PFSK-1 (cell line): Measurements from ENCODE around the gene TCEA2.

Experiments used
- FOXP2 ChIP-seq: optimal IDR thresholded peaks from 2 replicates; pipeline ENCODE3; 2011; ENCODE audit warnings: borderline replicate concordance, control low read depth, inconsistent platforms; ENCODE audit not compliant: insufficient read depth; ENCODE audit errors: extremely low read length, extremely low read depth
- POLR2AphosphoS5 ChIP-seq: IDR thresholded peaks from 2 replicates; pipeline ENCODE4 v1.6.1; 2012; ENCODE audit warnings: low read depth, mild to moderate bottlenecking, control low read depth, low read length, moderate library complexity
- SIN3A ChIP-seq: IDR thresholded peaks from 2 replicates; pipeline ENCODE4 v1.6.1; 2012; ENCODE audit warnings: mild to moderate bottlenecking, low read length, moderate library complexity, borderline replicate concordance; ENCODE audit not compliant: insufficient read depth
- TAF1 ChIP-seq: IDR thresholded peaks from 2 replicates; pipeline ENCODE4 v1.6.1; 2012; ENCODE audit warnings: low read length, control low read depth, borderline replicate concordance; ENCODE audit not compliant: insufficient read depth
- TF ChIP-seq, protein P1 (sequence below), 2 experiments: IDR thresholded peaks; 2 replicates each; pipeline versions ENCODE4 v1.6.1 to v1.8.0; 2011 to 2012; ENCODE audit warnings: low read depth in 2 of 2, low read length in 2 of 2, control low read depth in 1 of 2, inconsistent platforms in 1 of 2, mild to moderate bottlenecking in 1 of 2, moderate library complexity in 1 of 2; ENCODE audit not compliant: insufficient read depth in 1 of 2

The TCEA2 gene

DNA sequence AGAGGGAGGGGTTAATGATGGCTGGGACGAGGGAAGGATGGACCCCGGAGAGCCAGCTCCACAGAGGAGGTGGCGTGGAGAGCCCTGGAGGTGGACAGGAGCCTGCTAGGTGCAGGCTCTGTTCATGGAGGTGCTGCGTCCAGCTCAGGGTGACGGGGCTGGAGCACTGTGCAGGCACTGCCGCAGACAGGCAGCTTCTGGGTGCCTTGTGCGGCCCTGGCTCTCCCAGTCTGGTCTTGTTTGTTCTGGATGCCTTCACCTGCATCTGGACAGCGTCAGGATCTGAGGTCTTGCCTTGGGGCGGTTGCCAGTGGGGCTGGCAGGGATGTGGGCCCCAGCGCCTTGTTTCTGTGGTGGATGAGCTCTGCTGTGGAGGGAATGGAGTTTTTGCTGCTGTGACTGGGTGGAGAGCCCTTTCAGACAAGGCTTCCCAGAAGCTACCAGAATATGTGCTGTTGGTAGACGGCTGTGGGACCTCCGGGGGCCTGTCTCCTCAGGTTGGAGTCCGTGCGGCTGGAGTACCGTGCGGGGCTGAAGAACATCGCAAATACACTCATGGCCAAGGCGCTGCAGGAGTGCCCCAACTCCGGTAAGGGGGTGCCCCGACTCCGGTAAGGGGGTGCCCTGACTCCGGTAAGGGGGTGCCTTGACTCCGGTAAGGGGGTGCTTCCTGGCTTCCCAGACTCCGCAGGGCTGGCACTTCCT, 34.9 kb upstream of the TCEA2 start:
- TF ChIP-seq SIN3A (no peak), POLR2AphosphoS5 (no peak), TAF1 (no peak), FOXP2 (no peak)
- TF ChIP-seq, protein P1, sequence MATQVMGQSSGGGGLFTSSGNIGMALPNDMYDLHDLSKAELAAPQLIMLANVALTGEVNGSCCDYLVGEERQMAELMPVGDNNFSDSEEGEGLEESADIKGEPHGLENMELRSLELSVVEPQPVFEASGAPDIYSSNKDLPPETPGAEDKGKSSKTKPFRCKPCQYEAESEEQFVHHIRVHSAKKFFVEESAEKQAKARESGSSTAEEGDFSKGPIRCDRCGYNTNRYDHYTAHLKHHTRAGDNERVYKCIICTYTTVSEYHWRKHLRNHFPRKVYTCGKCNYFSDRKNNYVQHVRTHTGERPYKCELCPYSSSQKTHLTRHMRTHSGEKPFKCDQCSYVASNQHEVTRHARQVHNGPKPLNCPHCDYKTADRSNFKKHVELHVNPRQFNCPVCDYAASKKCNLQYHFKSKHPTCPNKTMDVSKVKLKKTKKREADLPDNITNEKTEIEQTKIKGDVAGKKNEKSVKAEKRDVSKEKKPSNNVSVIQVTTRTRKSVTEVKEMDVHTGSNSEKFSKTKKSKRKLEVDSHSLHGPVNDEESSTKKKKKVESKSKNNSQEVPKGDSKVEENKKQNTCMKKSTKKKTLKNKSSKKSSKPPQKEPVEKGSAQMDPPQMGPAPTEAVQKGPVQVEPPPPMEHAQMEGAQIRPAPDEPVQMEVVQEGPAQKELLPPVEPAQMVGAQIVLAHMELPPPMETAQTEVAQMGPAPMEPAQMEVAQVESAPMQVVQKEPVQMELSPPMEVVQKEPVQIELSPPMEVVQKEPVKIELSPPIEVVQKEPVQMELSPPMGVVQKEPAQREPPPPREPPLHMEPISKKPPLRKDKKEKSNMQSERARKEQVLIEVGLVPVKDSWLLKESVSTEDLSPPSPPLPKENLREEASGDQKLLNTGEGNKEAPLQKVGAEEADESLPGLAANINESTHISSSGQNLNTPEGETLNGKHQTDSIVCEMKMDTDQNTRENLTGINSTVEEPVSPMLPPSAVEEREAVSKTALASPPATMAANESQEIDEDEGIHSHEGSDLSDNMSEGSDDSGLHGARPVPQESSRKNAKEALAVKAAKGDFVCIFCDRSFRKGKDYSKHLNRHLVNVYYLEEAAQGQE (IDR thresholded peaks at IDR 0.05; ENCODE audit: insufficient read depth in 1 of 2, low read depth in 2 of 2, low read length in 2 of 2) = no peak

DNA sequence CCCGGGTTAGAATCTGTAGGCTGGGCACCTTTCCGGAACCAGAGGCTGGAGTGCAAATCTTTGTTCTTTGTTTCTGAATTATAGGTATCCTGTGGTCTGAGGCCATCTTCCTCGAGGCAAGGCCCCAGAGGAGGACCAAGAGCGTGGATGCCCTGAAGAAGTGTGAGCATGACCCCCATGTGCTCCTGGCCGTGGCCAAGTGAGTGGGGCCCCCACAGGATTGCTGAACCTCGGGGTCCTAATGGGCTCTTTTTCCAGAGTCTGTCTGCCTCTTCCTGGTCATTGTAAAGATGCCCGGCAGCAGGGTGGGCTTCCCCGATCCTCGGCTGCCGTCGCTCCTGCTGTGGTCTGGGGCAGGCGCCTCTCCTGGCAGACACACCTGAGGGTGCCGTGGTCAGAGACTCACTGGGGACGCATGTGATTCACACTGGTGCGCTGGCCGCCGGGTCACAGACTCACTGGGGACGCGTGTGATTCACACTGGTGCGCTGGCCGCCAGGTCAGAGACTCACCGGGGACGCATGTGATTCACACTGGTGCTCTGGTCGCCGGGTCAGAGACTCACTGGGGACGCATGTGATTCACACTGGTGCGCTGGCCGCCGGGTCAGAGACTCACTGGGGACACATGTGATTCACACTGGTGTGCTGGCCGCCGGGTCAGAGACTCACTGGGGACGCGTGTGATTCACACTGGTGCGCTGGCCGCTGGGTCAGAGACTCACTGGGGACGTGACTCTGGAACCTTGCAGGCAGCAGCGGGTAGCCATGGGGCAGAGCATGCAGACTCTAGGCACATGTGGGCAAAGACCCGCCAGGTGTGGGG, 33.5 kb upstream of the TCEA2 start:
- no peak for TF ChIP-seq SIN3A
- TF ChIP-seq POLR2AphosphoS5 = no peak
- TF ChIP-seq FOXP2 = no peak
- TF ChIP-seq, protein P1 (IDR thresholded peaks at IDR 0.05; ENCODE audit: insufficient read depth in 1 of 2, low read depth in 2 of 2, low read length in 2 of 2) = no peak
- TF ChIP-seq TAF1 = no peak

DNA sequence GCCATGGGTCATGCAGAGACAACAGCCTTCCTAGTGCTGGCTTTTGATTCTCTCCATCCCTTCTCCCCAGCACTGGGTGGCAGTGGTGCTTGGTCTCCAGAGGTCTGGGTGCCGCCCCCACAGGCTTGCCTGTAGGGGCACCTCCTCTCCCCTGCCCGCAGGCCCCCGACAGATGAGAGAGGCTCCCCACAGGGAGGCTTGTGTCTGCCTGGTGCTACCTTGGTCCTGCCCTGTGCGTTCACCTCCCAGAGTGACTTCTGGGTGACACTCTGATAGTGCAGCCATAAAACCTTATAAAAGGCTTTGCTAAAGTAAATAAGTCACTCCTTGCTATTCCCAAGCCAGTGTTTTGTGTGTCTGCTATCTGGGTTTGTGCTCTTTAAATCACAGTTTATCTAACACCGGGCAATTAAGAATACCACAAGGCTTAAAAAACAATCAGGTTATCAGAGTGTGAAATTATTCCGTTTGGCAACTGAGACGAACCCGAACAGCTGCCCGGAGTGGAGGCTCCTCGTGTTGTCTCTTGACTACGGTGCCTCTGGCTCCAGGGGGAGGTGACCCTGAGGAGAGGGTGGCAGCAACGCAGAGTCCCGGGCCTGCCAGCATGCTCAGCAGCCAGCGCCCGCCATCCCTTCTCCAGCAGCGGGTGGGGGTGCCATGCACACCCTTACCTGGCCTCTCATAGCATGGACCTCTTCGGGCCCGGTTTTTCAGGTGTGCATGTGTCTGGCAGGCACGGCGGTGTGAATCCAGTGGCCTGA, 32.4 kb upstream of the TCEA2 start:
- TF ChIP-seq, protein P1 (IDR thresholded peaks at IDR 0.05; ENCODE audit: insufficient read depth in 1 of 2, low read depth in 2 of 2, low read length in 2 of 2) = no peak
- TF ChIP-seq TAF1 = no peak
- no peak for TF ChIP-seq POLR2AphosphoS5
- TF ChIP-seq SIN3A = no peak
- TF ChIP-seq FOXP2 = no peak

DNA sequence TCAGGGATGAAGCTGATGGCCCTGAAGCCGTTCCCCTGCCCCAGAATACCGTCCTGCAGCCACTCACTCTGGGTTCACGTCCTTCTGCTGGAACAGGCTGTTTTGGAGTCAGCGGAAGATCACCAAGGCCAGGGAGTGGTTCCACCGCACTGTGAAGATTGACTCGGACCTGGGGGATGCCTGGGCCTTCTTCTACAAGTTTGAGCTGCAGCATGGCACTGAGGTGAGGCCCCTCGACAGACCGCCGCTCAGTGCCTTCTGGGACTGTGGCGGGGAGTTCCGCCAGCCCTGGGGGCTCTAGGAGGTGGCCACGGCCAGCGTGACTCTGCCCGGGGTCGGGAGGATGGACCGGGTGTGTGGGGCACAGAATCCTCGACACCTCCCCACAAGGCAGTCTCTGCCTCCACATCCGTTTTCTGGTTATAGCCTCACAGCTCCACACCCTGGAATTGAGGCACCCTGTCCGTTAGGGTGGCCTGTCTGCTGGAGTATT, 31.1 kb upstream of the TCEA2 start:
- TF ChIP-seq, protein P1 (IDR thresholded peaks at IDR 0.05; ENCODE audit: insufficient read depth in 1 of 2, low read depth in 2 of 2, low read length in 2 of 2) = no peak
- no peak for TF ChIP-seq FOXP2
- TF ChIP-seq POLR2AphosphoS5 = no peak
- no peak for TF ChIP-seq SIN3A
- TF ChIP-seq TAF1 = no peak
